ENCODE results near the gene HNRNPUL2. TPM values are rescaled to one million over a fixed set of nuclear protein-coding genes. Genes with fewer than 3 reads are reported as not detected.

The HNRNPUL2 gene
- total and polyA plus RNA-seq, 9 of the 15 experiments (the other 6 are each of a cell fraction or from before 2014, with no cell fraction given) = 0.89 to 44.3 (median 15.2) TPM

- TF ChIP-seq PRDM10 (IDR thresholded peaks at IDR 0.05; ENCODE audit: partially characterized antibody) = peak; percentile 52
- TF ChIP-seq SP1 (CRISPR knock-in tag; IDR thresholded peaks at IDR 0.05) = peak; percentile 83
- no peak for TF ChIP-seq NR1H2 (CRISPR knock-in tag; IDR thresholded peaks at IDR 0.05)
- TF ChIP-seq, protein P1, sequence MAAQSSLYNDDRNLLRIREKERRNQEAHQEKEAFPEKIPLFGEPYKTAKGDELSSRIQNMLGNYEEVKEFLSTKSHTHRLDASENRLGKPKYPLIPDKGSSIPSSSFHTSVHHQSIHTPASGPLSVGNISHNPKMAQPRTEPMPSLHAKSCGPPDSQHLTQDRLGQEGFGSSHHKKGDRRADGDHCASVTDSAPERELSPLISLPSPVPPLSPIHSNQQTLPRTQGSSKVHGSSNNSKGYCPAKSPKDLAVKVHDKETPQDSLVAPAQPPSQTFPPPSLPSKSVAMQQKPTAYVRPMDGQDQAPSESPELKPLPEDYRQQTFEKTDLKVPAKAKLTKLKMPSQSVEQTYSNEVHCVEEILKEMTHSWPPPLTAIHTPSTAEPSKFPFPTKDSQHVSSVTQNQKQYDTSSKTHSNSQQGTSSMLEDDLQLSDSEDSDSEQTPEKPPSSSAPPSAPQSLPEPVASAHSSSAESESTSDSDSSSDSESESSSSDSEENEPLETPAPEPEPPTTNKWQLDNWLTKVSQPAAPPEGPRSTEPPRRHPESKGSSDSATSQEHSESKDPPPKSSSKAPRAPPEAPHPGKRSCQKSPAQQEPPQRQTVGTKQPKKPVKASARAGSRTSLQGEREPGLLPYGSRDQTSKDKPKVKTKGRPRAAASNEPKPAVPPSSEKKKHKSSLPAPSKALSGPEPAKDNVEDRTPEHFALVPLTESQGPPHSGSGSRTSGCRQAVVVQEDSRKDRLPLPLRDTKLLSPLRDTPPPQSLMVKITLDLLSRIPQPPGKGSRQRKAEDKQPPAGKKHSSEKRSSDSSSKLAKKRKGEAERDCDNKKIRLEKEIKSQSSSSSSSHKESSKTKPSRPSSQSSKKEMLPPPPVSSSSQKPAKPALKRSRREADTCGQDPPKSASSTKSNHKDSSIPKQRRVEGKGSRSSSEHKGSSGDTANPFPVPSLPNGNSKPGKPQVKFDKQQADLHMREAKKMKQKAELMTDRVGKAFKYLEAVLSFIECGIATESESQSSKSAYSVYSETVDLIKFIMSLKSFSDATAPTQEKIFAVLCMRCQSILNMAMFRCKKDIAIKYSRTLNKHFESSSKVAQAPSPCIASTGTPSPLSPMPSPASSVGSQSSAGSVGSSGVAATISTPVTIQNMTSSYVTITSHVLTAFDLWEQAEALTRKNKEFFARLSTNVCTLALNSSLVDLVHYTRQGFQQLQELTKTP (IDR thresholded peaks at IDR 0.05; ENCODE audit: low read depth in 1 of 2, partially characterized antibody in 2 of 2) = peak in 1 of 2 experiments; percentile 81
- no peak for TF ChIP-seq ZBTB8A (IDR thresholded peaks at IDR 0.05; ENCODE audit: partially characterized antibody)
- peak; percentile 53 for TF ChIP-seq NEUROD1 (IDR thresholded peaks at IDR 0.05; ENCODE audit: borderline replicate concordance, low read depth, low read length, partially characterized antibody)
- peak; percentile 73 for TF ChIP-seq MYC (IDR thresholded peaks at IDR 0.05; ENCODE audit: low read depth, low read length)
- no peak for TF ChIP-seq MYC (CRISPR knock-in tag; IDR thresholded peaks at IDR 0.05; ENCODE audit: borderline replicate concordance, low read depth)
- no peak for TF ChIP-seq ZNF77 (CRISPR knock-in tag; IDR thresholded peaks at IDR 0.05)
- TF ChIP-seq CHD4 (IDR thresholded peaks at IDR 0.05; ENCODE audit: insufficient read depth, insufficient replicate concordance, low read depth, low read length, poor library complexity, severe bottlenecking) = peak; percentile 84
- 0 out of 4 replicates have a peak, but pooled peaks of 1 of the 2 experiments have one; percentile 16 for TF ChIP-seq TRIM24 (IDR thresholded peaks at IDR 0.05)
- TF ChIP-seq, protein P2, sequence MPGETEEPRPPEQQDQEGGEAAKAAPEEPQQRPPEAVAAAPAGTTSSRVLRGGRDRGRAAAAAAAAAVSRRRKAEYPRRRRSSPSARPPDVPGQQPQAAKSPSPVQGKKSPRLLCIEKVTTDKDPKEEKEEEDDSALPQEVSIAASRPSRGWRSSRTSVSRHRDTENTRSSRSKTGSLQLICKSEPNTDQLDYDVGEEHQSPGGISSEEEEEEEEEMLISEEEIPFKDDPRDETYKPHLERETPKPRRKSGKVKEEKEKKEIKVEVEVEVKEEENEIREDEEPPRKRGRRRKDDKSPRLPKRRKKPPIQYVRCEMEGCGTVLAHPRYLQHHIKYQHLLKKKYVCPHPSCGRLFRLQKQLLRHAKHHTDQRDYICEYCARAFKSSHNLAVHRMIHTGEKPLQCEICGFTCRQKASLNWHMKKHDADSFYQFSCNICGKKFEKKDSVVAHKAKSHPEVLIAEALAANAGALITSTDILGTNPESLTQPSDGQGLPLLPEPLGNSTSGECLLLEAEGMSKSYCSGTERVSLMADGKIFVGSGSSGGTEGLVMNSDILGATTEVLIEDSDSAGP (CRISPR knock-in tag; IDR thresholded peaks at IDR 0.05) = peak; percentile 90
- TF ChIP-seq SMARCB1 (IDR thresholded peaks at IDR 0.05; ENCODE audit: insufficient read length, low read depth) = no peak
- peak; percentile 90; the same call in 1 of the 2 replicates for TF ChIP-seq SMARCA5 (IDR thresholded peaks at IDR 0.05)
- peak in 1 of 2 experiments; percentile 20; a peak in 2 of 4 replicates for TF ChIP-seq RAD21 (CRISPR knock-in tag; conservative IDR thresholded peaks at IDR 0.05 in 1 of 2, IDR thresholded peaks at IDR 0.05 in 1 of 2)
- TF ChIP-seq BMI1 (IDR thresholded peaks at IDR 0.05; ENCODE audit: low read length) = no peak
- TF ChIP-seq RCOR1 (IDR thresholded peaks at IDR 0.05; ENCODE audit: borderline replicate concordance in 1 of 2, low read depth in 2 of 2, low read length in 2 of 2) = peak; percentile 37 to 90; a peak in 3 of 4 replicates
These were observed 44.1 kb upstream of the HNRNPUL2 start, which contains the start of gene TAF6L (continued) for GRCh38 chr11:62771144-62772021.
